Stimulated activated CD4-positive, alpha-beta T cell treated with anti-CD3 and anti-CD28 coated beads, Interleukin-4, amount 100 ng/mL, for 24 hours (primary cell): Measurements from ENCODE around the gene PDZK1IP1.
"Not testable (repeated sequence)": the region's sequence is repeated elsewhere in the genome, so short reads cannot be mapped to it uniquely, and the experiment has no call there.

ENCODE experiments used
- DNase-seq: peaks from one replicate; pipeline ENCODE4 v3.0.0-alpha.2; 2020

PDZK1IP1 gene

DNA sequence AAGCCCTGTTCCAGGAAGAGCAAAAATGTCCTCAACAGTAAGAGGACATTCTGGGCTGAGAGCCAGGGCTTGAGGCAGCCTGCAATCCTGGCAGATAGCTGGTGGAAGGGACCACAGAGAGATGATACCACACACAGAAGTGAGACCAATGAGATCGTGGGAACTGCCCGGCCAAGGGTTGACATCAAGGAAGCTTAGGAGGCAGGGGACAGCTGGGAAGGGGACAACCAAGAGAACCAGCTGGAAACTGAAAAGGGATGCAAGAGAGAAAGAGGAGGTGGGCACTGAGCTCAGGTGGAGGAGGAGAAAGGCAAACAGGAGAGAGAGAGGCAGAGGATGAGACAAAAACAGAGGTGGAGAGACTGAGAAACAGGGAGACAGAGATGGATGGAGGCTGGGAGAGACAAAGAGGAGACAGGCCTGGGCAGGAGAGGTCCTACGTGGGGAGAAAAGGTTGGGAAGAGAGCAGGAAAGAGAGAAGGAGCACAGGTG, 9.2 kb downstream of the PDZK1IP1 start:
- no peak for DNase-seq

DNA sequence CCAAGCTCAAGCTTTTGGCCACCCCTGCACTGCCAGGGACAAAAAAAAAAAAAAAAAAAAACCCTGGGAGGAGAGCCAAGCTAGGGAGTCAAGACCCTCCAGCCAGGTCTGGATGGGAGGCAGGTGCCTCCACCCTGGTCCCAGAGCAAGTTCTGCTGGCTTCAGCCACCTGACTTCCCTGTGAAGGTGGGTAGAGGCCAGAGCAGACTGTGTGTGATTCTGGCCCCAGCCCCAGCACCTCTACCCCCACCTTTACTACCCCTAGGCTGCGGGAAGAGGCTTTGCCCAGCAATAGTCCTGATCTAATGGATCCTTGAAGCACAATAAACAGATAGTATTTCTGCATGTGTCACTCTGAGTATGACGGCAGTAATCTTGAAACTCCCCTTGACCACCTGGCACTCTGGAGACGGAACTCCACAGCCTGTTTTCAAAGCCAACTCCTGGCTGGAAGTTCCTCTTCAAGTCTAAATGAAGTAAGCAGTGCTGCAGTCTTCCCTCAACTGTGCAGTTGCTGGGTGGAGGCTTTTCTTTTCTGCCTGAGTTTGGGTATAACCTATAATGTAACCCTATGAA, 9.8 kb downstream of the PDZK1IP1 start:
- no peak for DNase-seq

DNA sequence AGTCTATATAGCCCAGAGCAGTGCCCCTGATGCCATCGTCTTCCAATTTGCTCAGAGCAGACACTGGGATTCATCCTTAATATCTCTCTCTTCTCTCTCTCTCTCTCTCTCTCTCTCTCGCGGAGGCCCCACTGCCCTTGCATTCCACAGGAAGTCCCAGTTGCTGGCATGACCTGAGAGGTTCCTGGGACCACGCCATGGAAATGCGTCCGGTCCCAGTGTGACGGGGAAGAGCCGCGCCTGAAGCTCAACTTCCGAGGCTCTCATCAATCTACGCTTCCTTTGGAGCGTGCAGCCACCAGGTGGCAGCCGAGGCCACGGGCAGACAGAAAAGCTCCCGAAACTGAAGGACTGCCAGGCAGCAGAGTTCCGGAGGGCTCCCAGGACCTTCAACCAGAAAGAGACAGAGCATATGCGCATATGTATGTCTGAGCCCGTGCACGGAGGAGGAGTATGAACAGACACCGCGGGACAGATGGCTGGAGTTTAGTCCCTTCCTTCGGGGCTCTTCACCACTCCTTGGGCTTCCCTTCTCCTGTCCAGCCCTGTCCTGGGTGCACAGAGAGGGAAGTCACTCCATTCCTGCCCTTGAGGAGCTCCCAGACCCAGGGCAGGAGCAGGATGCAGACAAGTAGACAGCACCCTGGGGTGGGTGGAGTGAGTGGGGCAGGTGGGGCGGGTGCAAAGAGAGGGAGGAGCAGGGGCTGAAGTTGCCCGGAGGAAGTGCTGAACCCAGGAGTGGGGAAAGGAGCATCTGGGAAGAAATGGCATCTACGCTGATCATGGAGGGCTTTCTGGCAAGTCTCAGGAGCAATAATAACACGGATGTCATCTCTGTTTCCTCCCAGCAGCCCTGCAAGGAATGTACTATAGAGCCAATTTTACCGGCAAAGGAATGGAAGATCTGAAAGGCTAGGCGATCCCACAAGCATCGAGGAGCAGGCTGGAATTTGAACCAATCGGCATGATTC, 10.5 kb downstream of the PDZK1IP1 start:
- peak; percentile 77 for DNase-seq

DNA sequence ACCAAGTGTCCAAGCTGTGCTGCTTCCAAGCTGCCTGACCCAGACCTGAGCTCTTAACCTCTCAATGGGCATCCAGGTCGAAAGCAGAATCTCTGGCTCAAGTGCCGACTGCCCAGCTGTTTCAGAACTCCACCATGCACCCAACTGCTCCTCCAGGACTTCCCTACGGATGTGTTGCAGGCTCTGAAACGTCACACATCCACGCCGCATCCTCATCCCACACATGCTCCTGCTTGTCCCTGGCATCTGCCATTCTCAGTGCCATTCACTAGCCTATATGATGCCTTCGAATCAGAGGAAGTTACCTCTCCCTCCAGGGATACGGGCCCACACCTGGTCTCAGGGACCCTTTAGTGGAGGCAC, 11.2 kb downstream of the PDZK1IP1 start:
- DNase-seq, result no peak

DNA sequence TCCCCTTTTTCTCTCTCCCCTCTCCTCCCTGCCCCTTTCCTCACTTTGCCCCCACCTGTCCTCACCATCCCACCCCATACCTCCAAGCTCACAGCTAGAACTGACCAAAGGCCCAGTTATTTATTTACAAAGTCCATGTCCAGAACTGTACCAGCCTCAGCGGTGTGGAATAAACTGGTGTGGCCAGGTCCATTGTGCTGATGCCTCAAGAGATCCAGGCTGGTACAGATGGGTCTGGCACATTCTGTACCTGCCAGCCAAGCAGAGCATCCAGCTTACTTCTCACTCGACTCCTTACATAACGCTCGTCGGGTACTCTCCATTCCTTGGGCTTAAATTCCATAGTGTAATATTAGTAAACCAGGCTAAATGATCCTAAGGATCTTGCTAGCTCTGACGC, 11.8 kb downstream of the PDZK1IP1 start:
- DNase-seq, result no peak

DNA sequence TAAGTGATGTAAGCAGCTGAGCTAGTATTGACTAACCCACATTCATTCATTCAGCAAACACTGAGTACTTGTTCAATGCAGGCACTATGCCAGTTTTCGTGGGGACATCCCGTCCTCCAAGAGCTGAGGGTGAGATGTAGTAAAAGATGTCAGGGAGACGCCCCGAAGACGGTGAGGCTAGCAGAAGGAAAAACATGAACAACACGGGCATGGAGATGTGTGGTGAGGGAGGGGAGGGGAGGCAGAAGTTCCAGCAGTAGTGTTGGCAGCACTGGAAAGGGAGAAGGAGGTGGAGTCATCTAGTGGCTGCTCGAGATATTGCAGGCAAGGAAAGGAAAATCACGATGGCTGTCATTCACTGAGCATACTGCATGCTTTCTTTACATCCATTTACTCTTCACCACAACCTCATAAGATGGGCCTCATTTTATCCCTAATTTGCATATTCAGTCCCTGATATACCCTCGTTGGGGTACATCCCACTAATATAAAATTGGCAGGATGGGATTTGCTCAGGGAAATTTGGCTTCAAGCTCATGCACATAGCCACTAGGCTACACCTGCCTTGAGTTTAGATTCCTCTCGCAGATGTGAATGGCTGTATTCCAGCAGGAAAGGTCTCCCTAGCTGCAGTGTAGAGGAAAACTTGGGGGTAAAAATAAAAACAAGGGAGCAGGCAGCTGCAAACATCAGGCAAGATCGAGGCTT, 14.5 kb downstream of the PDZK1IP1 start:
- DNase-seq, result peak; percentile 49

DNA sequence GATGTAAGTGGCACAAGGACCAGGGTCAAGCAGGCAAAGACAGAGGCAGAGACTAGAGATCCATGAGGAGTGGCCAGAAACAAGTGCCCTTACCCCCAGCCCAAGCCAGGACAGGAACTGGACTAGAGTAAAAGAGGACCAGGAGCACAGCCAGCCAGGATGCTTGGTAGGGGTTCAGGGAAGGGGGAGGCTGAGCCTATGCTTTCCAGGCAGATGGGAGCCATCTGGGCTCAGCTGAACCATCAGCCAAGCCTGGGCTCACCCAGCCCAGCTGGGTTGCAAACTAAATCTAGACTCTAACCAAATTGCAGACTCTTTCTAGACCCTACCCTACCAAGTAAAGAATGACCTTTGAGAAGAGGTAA, 15.2 kb downstream of the PDZK1IP1 start:
- no peak for DNase-seq

DNA sequence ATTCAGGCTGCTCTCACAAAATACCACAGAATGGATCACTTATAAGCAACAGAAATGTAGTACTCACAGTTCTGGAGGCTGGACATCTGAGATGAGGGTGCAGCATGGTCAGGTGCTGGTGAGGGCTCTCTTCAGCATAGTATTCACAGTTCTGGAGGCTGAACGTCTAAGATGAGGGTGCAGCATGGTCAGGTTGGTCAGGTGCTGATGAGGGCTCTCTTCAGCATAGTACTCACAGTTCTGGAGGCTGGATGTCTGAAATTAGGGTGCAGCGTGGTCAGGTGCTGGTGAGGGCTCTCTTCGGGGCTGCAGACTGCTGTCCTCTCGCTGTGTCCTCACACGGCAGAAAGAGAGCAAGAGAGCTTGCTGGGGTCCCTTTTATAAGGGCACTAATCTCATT, 17.1 kb downstream of the PDZK1IP1 start:
- no peak for DNase-seq

DNA sequence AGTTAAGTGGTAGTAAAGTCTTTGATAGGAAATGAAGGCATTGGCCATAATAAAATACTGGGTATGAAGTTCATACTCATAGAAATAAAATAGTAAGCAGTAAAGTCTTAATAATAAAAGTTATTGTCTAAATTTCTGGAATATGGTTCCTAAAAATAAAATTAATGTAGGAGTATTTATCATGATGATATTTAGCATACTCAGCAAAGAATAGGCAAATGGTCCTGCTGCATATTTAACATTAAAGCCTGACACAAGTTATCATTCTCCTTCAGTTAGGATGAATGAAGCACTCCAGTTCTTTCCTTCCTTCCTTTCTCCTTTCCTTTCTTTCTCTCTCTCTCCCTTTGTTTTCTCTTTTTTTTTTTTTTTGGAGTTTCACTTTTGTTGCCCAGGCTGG, 25.3 kb downstream of the PDZK1IP1 start:
- DNase-seq, result no peak

DNA sequence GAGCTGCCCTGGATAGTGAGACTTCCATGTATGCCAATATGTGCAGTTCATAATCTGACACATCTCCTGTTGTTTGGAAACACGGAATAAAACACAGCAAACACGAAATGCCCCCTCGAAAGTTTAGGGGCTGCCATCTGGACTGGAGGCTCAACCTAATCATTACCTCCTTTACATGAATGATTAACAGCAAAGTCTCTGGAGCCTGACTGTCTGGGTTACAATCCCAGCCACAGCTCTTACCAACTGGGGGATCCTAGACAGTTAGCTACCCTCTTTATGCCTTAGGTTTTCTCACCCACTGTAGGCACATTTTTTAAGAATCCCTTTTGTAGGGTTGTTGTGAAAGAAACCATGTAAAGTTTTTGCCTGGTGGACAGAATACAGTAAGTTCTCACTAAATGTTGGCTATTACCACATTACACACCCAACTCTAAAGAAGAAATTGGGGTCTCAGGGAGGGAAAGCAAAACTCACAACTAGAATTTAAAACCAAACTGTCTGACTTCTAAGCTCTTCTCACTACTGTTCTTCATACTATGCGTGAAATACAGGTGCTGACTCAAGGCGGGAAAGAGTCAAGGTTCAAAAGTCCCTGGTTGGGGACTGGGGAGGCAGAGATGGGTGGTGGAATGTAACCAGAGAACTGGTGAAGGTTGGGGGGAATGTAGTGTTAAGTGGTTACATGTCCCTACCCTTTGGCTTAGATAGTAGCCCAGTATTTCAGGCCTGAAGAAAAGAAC, 28.4 kb downstream of the PDZK1IP1 start:
- DNase-seq, result no peak

DNA sequence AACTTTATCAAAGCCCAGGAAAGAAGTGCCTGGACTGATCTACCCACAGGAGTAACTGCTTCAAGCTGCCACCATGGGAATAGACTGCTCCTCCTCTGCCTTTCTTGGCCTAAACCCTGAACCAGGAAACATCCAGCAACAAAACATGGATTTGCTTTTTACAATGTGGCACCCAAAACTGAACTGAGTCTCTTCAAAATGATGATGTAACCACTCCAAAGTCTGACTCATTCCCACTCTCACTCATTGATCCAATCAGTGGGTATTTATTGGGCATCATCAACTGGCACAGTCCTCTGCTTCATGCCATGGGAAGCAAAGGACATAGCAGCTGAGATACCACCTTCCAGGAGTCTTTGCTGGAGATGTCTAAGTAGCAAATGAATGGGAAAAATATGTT, 29.1 kb downstream of the PDZK1IP1 start:
- DNase-seq, result no peak

DNA sequence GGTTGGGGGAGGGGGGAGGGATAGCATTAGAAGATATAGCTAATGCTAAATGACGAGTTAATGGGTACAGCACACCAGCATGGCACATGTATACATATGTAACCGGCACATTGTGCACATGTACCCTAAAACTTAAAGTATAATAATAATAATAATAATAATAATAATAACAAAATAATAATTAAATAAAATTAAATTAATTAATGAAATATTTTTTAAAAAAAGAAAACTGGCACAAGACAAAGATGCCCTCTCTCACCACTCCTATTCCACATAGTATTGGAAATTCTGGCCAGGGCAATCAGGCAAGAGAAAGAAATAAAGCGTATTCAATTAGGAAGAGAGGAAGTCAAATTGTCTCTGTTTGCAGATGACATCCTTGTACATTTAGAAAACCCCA, 31.9 kb downstream of the PDZK1IP1 start:
- DNase-seq, result not testable (repeated sequence)

DNA sequence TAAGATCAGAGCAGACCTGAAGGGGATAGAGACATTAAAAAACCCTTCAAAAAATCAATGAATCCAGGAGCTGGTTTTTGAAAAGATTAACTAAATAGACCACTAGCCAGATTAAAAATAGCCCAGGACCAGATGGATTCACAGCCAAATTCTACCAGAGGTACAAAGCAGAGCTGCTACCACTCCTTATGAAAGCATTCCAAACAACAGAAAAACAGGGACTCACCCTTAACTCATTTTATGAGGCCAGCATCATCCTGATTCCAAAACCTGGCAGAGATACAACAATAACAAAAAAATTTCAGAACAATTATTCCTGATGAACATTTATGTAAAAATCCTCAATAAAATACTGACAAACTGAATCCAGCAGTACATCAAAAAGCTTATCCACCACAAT, 33.4 kb downstream of the PDZK1IP1 start:
- not testable (repeated sequence) for DNase-seq

DNA sequence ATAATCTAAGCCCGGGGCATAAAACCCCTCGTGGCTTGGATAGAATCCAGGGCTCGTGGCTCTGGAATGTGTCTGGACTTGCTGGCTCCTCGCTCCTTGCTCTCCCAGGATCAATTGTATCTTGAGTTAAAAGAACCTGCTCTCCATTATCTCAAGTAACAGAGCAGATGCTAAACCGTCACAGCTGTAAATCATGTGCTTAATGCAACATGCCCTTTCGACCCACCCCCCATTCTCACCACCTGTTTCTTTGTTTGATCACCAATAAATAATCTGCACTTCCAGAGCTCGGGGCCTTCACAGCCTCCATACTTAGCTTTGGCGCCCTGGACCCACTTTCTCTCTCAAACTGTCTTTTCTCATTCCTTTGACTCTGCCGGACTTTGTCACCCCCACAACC, 40.7 kb downstream of the PDZK1IP1 start:
- not testable (repeated sequence) for DNase-seq

DNA sequence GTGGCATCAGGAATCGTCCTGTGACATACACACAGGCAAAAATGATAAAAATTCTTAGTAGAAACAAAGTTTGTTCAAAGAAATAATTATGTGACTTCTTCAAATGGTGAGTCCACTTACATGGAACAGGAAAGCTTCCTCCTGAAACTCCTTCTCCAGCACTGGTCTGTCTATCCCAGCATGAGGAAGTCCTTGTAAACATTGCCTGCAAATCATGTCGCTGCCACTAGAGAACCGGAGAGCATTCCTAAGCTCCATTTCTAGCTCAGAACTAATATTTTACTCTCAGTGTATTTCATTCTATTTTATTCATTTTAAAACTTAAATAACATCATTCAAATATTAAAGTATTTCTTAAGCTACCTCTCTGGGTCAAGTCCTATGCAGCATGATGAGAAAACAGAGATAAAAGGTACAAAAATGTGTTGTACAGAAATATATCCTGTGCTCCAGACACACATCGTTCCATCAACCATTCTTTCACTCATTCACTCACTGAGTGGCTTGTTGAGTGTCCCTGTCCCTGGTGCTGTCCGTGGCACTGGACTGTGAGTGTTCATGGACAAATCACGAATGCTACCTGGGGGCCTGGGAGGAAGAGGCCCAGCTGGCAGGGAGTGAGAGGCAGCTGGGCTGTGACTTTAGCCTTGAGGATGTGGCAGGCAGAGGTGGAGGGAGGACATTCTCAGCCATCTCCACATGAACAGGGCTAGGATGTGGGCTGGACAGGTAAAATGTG, 42.6 kb downstream of the PDZK1IP1 start:
- DNase-seq, result no peak

DNA sequence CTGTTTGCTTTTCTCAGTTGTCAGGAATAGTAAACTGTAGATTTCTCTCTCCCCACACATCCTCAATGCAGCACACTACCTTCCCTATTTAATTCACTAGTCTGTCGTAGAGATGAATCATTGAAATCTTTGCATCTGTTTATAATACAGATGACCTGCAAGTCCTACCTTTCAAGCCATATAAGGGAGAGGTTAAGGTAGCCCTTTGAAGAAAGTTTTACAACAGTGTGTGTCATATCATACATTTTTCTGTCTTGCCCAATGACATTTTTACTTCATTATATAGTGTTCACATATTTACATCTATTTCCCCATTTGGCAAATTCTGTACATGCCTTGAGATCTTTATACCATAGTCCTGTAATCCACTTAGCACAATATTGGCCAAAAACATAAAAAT, 43.3 kb downstream of the PDZK1IP1 start:
- DNase-seq, result not testable (repeated sequence)

DNA sequence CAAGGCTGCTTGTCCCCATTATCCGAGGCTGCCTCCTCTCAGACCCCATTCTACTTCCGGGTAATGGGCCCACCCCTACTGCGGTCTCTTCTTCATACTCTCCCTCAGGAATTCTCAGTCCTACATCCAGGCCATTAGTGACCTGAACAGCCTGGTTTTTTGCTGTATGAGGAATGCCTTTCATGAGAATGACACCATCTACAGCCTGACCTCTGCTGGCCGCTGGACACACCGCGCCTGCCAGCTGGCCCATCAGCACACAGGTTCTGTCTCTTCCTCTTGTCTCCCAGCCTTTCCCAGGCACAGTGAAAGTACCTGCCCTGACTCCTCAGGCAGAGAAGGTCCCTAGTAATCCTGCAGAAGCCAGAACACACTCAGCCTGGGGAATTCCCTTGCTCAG, 46.2 kb downstream of the PDZK1IP1 start:
- DNase-seq, result not testable (repeated sequence)

DNA sequence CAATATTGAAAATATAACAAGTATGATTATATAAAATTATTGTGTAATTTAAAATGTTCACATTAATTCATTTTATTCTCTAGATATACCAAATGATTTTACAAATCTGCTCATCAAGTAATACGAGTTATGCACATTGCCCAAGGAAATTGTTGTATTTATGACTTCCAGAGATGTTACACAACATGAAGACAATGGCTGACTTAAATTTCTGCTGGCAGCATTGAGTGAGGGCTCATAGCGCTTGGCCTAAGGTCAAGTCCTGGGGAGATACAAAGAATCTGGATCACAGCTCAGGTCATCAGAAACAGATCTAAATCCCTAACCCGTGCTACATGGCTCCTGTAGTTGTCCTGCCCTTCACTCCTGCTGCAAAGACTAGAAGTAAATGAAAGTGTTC, 49.5 kb downstream of the PDZK1IP1 start:
- not testable (repeated sequence) for DNase-seq

DNA sequence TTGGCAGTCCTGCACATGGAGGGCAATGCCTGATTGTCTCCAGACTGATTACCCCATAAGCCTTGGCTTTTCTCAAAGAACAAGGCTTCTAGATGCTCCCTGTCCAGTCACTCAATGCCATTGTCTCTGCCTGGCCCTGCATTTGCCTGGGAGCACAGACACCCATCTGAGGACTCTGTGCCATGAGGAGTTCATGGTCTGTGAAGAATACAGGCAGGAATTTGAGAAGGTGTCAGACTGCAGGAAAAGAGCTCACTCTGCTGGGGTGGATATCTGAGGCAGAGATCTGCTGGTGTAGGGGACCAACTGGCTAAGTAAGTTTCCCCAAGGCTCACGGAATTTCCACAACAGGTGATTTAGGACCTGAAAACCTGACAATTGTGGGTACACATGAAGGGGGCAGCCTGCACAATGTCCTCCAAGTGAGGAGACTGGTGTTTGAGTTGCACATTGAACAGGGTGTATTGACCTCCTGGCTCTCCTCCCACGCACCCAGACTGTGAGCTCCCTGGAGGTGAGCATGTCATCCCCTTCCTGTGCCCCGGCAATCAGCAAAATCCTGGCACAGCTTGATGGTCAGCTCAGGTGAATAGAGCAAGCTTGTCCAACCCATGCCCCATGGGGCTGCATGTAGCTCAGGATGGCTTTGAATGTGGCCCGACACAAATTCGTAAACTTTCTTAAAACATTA, 51.8 kb downstream of the PDZK1IP1 start:
- no peak for DNase-seq

DNA sequence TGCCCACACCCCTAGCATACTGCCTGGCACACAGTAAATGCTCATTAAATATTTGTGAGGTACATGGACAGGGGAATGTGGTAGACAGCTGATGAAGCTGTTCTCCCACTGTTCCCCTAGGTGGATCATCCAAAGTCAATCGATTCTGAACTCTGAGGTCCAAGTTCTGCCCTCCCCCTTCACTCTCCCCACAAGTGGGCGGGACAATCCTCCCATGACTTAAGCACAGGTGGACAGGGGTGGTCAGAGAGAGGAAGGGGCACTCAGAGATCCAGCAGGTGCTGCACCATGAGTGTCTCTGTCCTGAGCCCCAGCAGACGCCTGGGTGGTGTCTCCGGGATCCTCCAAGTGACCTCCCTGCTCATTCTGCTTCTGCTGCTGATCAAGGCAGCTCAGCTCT, 52.6 kb downstream of the PDZK1IP1 start, which contains the start of gene CYP4A22:
Gene CYP4A22 (plus strand): TSS at position 244 of the 400 bp plus-strand sequence. CDS start 45 bp downstream, at position 289.
- no peak for DNase-seq
